Vagina (tissue), 2 donors: Measurements from ENCODE around the gene PRRC2B.

Source experiments
- CTCF ChIP-seq, 3 experiments: fragments of 450-650 bp in 2 of 3; fragments of 200-600 bp in 1 of 3; sonication (generic) in 1 of 3; IDR thresholded peaks; one replicate each; pipeline ENCODE4 v1.5.1; 2017 to 2019; ENCODE audit warnings: antibody characterized with exemption in 3 of 3, mild to moderate bottlenecking in 2 of 3, moderate library complexity in 2 of 3
- POLR2A ChIP-seq, 2 donors: fragments of 450-650 bp; IDR thresholded peaks; one replicate each; pipeline ENCODE4 v1.6.1; 2017; ENCODE audit warnings: antibody characterized with exemption in 2 of 2, mild to moderate bottlenecking in 2 of 2, moderate library complexity in 2 of 2

GRCh38 chr9:131467214-131467935 lies 73.5 kb downstream of the PRRC2B start:
- TF ChIP-seq POLR2A (IDR thresholded peaks at IDR 0.05) (no peak), CTCF (IDR thresholded peaks at IDR 0.05) (no peak)
